Uterus (tissue), 4 donors: ENCODE results near the gene PUS10. TPM values are rescaled to one million over a fixed set of nuclear protein-coding genes. Genes with fewer than 3 reads are reported as not detected.
"Not testable (repeated sequence)": the region's sequence is repeated elsewhere in the genome, so short reads cannot be mapped to it uniquely, and the experiment has no call there.

ENCODE experiments used
- DNase-seq, 2 donors: peaks; one replicate each; pipeline ENCODE4 v3.0.0-alpha.2; 2019 to 2020
- H3K27ac ChIP-seq, 2 donors: fragments of 200-600 bp; sonication (generic); 1 replicate in 1 of 2; 2 replicates in 1 of 2; pipeline ENCODE4 v1.5.1; 2016 to 2018
- H3K27me3 ChIP-seq, 2 donors: fragments of 200-600 bp; sonication (generic); one replicate each; pipeline ENCODE4 v1.5.1; 2018 to 2019; ENCODE audit warnings: control low read depth in 1 of 2
- H3K36me3 ChIP-seq, 2 donors: fragments of 200-600 bp; sonication (generic); one replicate each; pipeline ENCODE4 v1.5.1; 2019; ENCODE audit warnings: control low read depth in 1 of 2
- H3K4me1 ChIP-seq, 2 donors: fragments of 200-600 bp; sonication (generic); one replicate each; pipeline ENCODE4 v1.5.1; 2018 to 2019; ENCODE audit warnings: control low read depth in 1 of 2
- H3K4me3 ChIP-seq, 2 donors: fragments of 200-600 bp; sonication (generic); 1 replicate in 1 of 2; 2 replicates in 1 of 2; pipeline ENCODE4 v1.5.1; 2018 to 2019; ENCODE audit warnings: mild to moderate bottlenecking in 1 of 2
- H3K9me3 ChIP-seq, 2 donors: fragments of 200-600 bp; sonication (generic); one replicate each; pipeline ENCODE4 v1.5.1; 2019; ENCODE audit warnings: control low read depth in 1 of 2
- CTCF ChIP-seq, 4 experiments: fragments of 200-600 bp in 2 of 4; fragments of 450-650 bp in 2 of 4; sonication (generic) in 2 of 4; IDR thresholded peaks; one replicate each; pipeline ENCODE4 v1.5.1; 2016 to 2019; ENCODE audit warnings: antibody characterized with exemption in 4 of 4, mild to moderate bottlenecking in 2 of 4, moderate library complexity in 1 of 4
- POLR2A ChIP-seq, 2 donors: fragments of 450-650 bp; IDR thresholded peaks; one replicate each; pipeline ENCODE4 v1.6.1; 2016; ENCODE audit warnings: antibody characterized with exemption in 2 of 2, mild to moderate bottlenecking in 1 of 2, moderate library complexity in 1 of 2
- intact Hi-C: fragments of 100-400 bp; cut with DNase I; formaldehyde crosslinking; loops from one replicate; pipeline ENCODE4 v1.15.1; 2023; ENCODE audit warnings: low total_unique reads
- total RNA-seq, 4 donors: library from RNA; depleted of rRNA in 3 of 4; stranded (reverse); fragments of >200 nt in 3 of 4; gene quantifications; one replicate each; pipeline versions ENCODE4 v1.1.0 to v1.2.4, GENCODE V29; 2014 to 2023
- donor health status: DM: yes; HTN: yes; CAD: no.

Gene PUS10
- total RNA-seq, 4 donors from 2014 or later: 1.8 to 16.5 (median 8.6) TPM

- Histone ChIP-seq H3K4me3 (no peak overlapping the region), H3K27ac (no peak overlapping the region), H3K27me3 (no peaks in the 10 kb centered on the region), H3K4me1 (no peaks in the 10 kb centered on the region), H3K9me3 (no peaks in the 10 kb centered on the region), H3K36me3 (no peaks in the 10 kb centered on the region)
- TF ChIP-seq POLR2A (IDR thresholded peaks at IDR 0.05) (no peak), CTCF (IDR thresholded peaks at IDR 0.05) (no peak)
- no peak for DNase-seq
- intact Hi-C loops: no loop called here
Observed at GRCh38 chr2:60984720-60985119, 33.3 kb downstream of the PUS10 start.

GRCh38 chr2:60982066-60982465, 36.0 kb downstream of the PUS10 start:
- H3K4me3 ChIP-seq, H3K36me3 ChIP-seq, intact Hi-C loops, DNase-seq, H3K4me1 ChIP-seq, H3K27ac ChIP-seq, H3K27me3 ChIP-seq, H3K9me3 ChIP-seq: not testable (repeated sequence)

GRCh38 chr2:60980071-60980815, 37.8 kb downstream of the PUS10 start:
- Histone ChIP-seq H3K4me3 (no peak overlapping the region), H3K36me3 (no peaks in the 10 kb centered on the region), H3K4me1 (no peaks in the 10 kb centered on the region), H3K27me3 (no peaks in the 10 kb centered on the region), H3K9me3 (no peaks in the 10 kb centered on the region), H3K27ac (no peak overlapping the region)
- DNase-seq: no peak
- TF ChIP-seq POLR2A (IDR thresholded peaks at IDR 0.05) (no peak), CTCF (IDR thresholded peaks at IDR 0.05) (no peak)
- intact Hi-C loops: no loop called here

GRCh38 chr2:60979231-60979630, 38.8 kb downstream of the PUS10 start:
- DNase-seq: no peak
- no peak overlapping the region for H3K4me3 ChIP-seq
- no peak overlapping the region for H3K27ac ChIP-seq
- no peaks in the 10 kb centered on the region for H3K36me3 ChIP-seq
- TF ChIP-seq CTCF (IDR thresholded peaks at IDR 0.05) (no peak), POLR2A (IDR thresholded peaks at IDR 0.05) (no peak)
- H3K27me3 ChIP-seq: no peaks in the 10 kb centered on the region
- intact Hi-C loops: no loop called here
- H3K9me3 ChIP-seq: no peaks in the 10 kb centered on the region
- no peaks in the 10 kb centered on the region for H3K4me1 ChIP-seq

- Histone ChIP-seq H3K27me3 (no peaks in the 10 kb centered on the region), H3K36me3 (no peaks in the 10 kb centered on the region), H3K4me1 (no peaks in the 10 kb centered on the region), H3K4me3 (no peak overlapping the region), H3K27ac (no peak overlapping the region), H3K9me3 (no peaks in the 10 kb centered on the region)
- intact Hi-C loops: no loop called here
- DNase-seq: no peak
- TF ChIP-seq POLR2A (IDR thresholded peaks at IDR 0.05) (no peak), CTCF (IDR thresholded peaks at IDR 0.05) (no peak)
Observed at GRCh38 chr2:60977562-60977895, 40.5 kb downstream of the PUS10 start.
